GM12801 (cell line): ENCODE results near the gene RAD51C.

Experiments used
- CTCF ChIP-seq: IDR thresholded peaks from one replicate; pipeline ENCODE4 v1.5.1; 2011; ENCODE audit warnings: control low read depth; ENCODE audit not compliant: insufficient read length; ENCODE audit errors: extremely low read depth

RAD51C gene

GRCh38 chr17:58679263-58680037 is 13.0 kb upstream of the RAD51C start:
- TF ChIP-seq CTCF, result no peak

- no peak for TF ChIP-seq CTCF
Measured at GRCh38 chr17:58680038-58680369, 12.4 kb upstream of the RAD51C start.

- TF ChIP-seq CTCF, result no peak
Measured at GRCh38 chr17:58684003-58684402, 8.4 kb upstream of the RAD51C start.

GRCh38 chr17:58686980-58687379 is 5.4 kb upstream of the RAD51C start:
- no peak for TF ChIP-seq CTCF

GRCh38 chr17:58688521-58688920 is 3.9 kb upstream of the RAD51C start:
- TF ChIP-seq CTCF, result no peak

- TF ChIP-seq CTCF, result no peak
Measured at GRCh38 chr17:58691701-58692238, 632 bp upstream of the RAD51C start, which contains the start of gene TEX14. TSS of gene TEX14 (minus strand) at chr17:58692045. CDS start at chr17:58652001, 40,044 bp downstream.

- no peak for TF ChIP-seq CTCF
Measured at GRCh38 chr17:58693208-58693607, 806 bp downstream of the RAD51C start.
